DOHH2 (cell line): ENCODE measurements around the gene S100Z.

Source experiments
- CTCF ChIP-seq: fragments of 200-600 bp; sonication (generic); IDR thresholded peaks from one replicate; pipeline ENCODE4 v1.5.1; 2014; ENCODE audit warnings: antibody characterized with exemption, mild to moderate bottlenecking, low read depth, low read length; ENCODE audit not compliant: poor library complexity, severe bottlenecking
- EZH2phosphoT487 ChIP-seq: fragments of 200-600 bp; sonication (generic); IDR thresholded peaks from 2 replicates; pipeline ENCODE4 v1.6.1; 2017; ENCODE audit warnings: borderline replicate concordance, mild to moderate bottlenecking, antibody characterized with exemption, low read length, moderate library complexity, mixed read lengths

GRCh38 chr5:76908166-76908565, 58.4 kb downstream of the S100Z start:
- TF ChIP-seq CTCF (no peak), EZH2phosphoT487 (no peak)
